ENCODE data around the gene FAM193B.

The FAM193B gene

GRCh38 chr5:177496070-177496726, 58.2 kb downstream of the FAM193B start:
- Histone ChIP-seq H3K4me3 (replicated peaks; ENCODE audit: low read depth, low read length) (peak overlapping the region; percentile 56), H3K36me3 (ENCODE audit: control insufficient read depth, insufficient read depth, low read length) (no peaks in the 10 kb centered on the region; the same call in 1 of the 2 replicates), H3K27me3 (replicated peaks; ENCODE audit: control insufficient read depth, insufficient read depth, low read length) (peaks cover 2% of the 10 kb centered on the region)
- no peak for DNase-seq (ENCODE audit: extremely low read depth, insufficient read length)
- peak; percentile 30 for TF ChIP-seq CTCF (IDR thresholded peaks at IDR 0.05; ENCODE audit: insufficient read depth, low read length, poor library complexity, severe bottlenecking)

- DNase-seq (ENCODE audit: extremely low read depth, insufficient read length) = no peak
- H3K4me3 ChIP-seq (replicated peaks; ENCODE audit: low read depth, low read length) = no peak overlapping the region
Observed at GRCh38 chr5:177495243-177496060, 58.9 kb downstream of the FAM193B start.

GRCh38 chr5:177494346-177495195, 59.8 kb downstream of the FAM193B start:
- peak; percentile 17 for TF ChIP-seq CTCF (IDR thresholded peaks at IDR 0.05; ENCODE audit: insufficient read depth, low read length, poor library complexity, severe bottlenecking)
- DNase-seq (ENCODE audit: extremely low read depth, insufficient read length) = no peak
- Histone ChIP-seq H3K27me3 (replicated peaks; ENCODE audit: control insufficient read depth, insufficient read depth, low read length) (peaks cover 2% of the 10 kb centered on the region), H3K4me3 (replicated peaks; ENCODE audit: low read depth, low read length) (no peak overlapping the region), H3K36me3 (ENCODE audit: control insufficient read depth, insufficient read depth, low read length) (no peaks in the 10 kb centered on the region; the same call in 1 of the 2 replicates)

More at GRCh38 chr5:177495243-177496060, 58.9 kb downstream of the FAM193B start:
- Histone ChIP-seq H3K36me3 (ENCODE audit: control insufficient read depth, insufficient read depth, low read length) (no peaks in the 10 kb centered on the region; the same call in 1 of the 2 replicates), H3K27me3 (replicated peaks; ENCODE audit: control insufficient read depth, insufficient read depth, low read length) (peaks cover 2% of the 10 kb centered on the region)
- no peak for TF ChIP-seq CTCF (IDR thresholded peaks at IDR 0.05; ENCODE audit: insufficient read depth, low read length, poor library complexity, severe bottlenecking)

- TF ChIP-seq CTCF (IDR thresholded peaks at IDR 0.05; ENCODE audit: insufficient read depth, low read length, poor library complexity, severe bottlenecking) = no peak
- Histone ChIP-seq H3K36me3 (ENCODE audit: control insufficient read depth, insufficient read depth, low read length) (no peaks in the 10 kb centered on the region; the same call in 1 of the 2 replicates), H3K27me3 (replicated peaks; ENCODE audit: control insufficient read depth, insufficient read depth, low read length) (peaks cover 2% of the 10 kb centered on the region), H3K4me3 (replicated peaks; ENCODE audit: low read depth, low read length) (no peak overlapping the region)
- DNase-seq (ENCODE audit: extremely low read depth, insufficient read length) = no peak
Observed at GRCh38 chr5:177493795-177494345, 60.5 kb downstream of the FAM193B start.

- no peaks in the 10 kb centered on the region; the same call in 1 of the 2 replicates for H3K36me3 ChIP-seq (ENCODE audit: control insufficient read depth, insufficient read depth, low read length)
- no peaks in the 10 kb centered on the region for H3K27me3 ChIP-seq (replicated peaks; ENCODE audit: control insufficient read depth, insufficient read depth, low read length)
- H3K4me3 ChIP-seq (replicated peaks; ENCODE audit: low read depth, low read length) = no peak overlapping the region
- TF ChIP-seq CTCF (IDR thresholded peaks at IDR 0.05; ENCODE audit: insufficient read depth, low read length, poor library complexity, severe bottlenecking) = no peak
- no peak for DNase-seq (ENCODE audit: extremely low read depth, insufficient read length)
Observed at GRCh38 chr5:177492841-177493240, 61.5 kb downstream of the FAM193B start.
